Neural progenitor cell (in vitro differentiated cells): ENCODE measurements around the gene YTHDF2.

Source experiments
- EZH2 ChIP-seq: fragments of 200-600 bp; sonication (generic); IDR thresholded peaks from 2 replicates; pipeline ENCODE4 v1.6.1; 2017; ENCODE audit warnings: antibody characterized with exemption, mild to moderate bottlenecking, moderate library complexity
- EZH2phosphoT487 ChIP-seq: fragments of 200-600 bp; sonication (generic); IDR thresholded peaks from 2 replicates; pipeline ENCODE4 v1.6.1; 2017; ENCODE audit warnings: antibody characterized with exemption
- TF ChIP-seq, protein P1 (sequence below): fragments of 200-600 bp; sonication (generic); IDR thresholded peaks from 2 replicates; pipeline ENCODE4 v1.5.1; 2017; ENCODE audit warnings: antibody characterized with exemption, mild to moderate bottlenecking

DNA sequence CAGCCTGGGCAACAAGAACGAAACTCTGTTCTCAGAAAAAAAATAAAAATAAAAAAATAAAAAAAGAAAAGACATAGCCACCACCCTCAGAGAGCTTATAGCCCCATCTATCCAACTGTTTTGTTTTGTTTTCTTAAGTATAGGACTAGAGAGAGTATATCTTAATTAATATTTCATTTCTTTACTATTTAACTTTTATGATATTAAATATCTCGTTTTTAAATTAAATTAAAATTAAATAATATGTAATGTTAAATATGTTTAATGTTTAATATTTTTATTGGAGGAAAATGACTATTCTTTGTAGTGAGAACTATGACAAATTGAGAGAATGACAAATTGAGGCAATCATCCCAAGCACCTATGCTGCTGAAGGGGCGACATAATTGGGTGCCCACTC, 33.1 kb upstream of the YTHDF2 start:
- TF ChIP-seq, protein P1, sequence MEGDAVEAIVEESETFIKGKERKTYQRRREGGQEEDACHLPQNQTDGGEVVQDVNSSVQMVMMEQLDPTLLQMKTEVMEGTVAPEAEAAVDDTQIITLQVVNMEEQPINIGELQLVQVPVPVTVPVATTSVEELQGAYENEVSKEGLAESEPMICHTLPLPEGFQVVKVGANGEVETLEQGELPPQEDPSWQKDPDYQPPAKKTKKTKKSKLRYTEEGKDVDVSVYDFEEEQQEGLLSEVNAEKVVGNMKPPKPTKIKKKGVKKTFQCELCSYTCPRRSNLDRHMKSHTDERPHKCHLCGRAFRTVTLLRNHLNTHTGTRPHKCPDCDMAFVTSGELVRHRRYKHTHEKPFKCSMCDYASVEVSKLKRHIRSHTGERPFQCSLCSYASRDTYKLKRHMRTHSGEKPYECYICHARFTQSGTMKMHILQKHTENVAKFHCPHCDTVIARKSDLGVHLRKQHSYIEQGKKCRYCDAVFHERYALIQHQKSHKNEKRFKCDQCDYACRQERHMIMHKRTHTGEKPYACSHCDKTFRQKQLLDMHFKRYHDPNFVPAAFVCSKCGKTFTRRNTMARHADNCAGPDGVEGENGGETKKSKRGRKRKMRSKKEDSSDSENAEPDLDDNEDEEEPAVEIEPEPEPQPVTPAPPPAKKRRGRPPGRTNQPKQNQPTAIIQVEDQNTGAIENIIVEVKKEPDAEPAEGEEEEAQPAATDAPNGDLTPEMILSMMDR: no peak
- TF ChIP-seq EZH2phosphoT487 (no peak), EZH2 (no peak)
